ENCODE data around the gene NEU2.

DNA sequence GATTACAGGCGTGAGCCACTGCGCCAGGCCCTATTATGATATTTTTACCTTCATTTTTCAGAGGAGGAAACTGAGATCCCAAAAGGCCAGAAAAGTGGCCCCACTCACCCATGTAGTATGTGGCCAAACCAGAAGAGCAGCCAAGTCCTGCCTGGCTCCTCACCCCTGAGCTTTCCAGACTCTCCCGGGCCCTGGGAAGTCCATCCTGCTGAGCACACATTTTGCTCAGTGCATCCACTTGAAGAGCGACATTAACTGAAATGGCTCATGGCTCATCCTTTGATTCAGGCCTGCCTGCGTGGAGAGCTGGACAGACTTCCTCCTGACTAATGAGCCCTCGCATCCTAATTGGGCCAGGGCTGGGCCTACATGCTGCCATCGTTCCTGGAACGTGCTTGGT, 9.9 kb upstream of the NEU2 start:
- TF ChIP-seq, protein P1, sequence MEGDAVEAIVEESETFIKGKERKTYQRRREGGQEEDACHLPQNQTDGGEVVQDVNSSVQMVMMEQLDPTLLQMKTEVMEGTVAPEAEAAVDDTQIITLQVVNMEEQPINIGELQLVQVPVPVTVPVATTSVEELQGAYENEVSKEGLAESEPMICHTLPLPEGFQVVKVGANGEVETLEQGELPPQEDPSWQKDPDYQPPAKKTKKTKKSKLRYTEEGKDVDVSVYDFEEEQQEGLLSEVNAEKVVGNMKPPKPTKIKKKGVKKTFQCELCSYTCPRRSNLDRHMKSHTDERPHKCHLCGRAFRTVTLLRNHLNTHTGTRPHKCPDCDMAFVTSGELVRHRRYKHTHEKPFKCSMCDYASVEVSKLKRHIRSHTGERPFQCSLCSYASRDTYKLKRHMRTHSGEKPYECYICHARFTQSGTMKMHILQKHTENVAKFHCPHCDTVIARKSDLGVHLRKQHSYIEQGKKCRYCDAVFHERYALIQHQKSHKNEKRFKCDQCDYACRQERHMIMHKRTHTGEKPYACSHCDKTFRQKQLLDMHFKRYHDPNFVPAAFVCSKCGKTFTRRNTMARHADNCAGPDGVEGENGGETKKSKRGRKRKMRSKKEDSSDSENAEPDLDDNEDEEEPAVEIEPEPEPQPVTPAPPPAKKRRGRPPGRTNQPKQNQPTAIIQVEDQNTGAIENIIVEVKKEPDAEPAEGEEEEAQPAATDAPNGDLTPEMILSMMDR (IDR thresholded peaks at IDR 0.05) = no peak
- TF ChIP-seq POLR2A (IDR thresholded peaks at IDR 0.05) = no peak

All from upper lobe of left lung (tissue), 4 donors.